HG03196 (cell line): ENCODE data around the gene TRIM24.

ENCODE experiments used
- ATAC-seq: cut with Tn5 transposase; IDR thresholded peaks from one replicate; pipeline ENCODE4 v1.9.1; 2021; ENCODE audit not compliant: unreplicated experiment

Gene TRIM24

DNA sequence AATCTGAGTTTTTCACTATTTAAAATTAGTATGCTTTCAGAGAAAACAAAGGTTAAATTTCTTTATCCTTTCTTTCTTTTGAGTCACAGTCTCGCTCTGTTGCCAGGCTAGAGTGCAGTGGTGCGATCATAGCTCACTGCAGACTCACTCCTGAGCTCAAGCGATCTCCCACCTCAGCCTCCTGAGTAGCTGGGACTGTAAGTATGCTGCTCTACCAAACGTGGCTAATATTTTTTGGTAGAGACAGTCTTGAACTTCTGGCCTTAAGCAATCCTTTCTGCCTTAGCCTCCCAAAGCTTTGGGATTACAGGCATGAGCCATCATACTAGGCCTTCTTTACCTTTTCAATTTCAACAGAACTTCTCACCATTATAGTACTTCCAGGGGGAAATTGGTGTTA, 113.7 kb downstream of the TRIM24 start:
- ATAC-seq = no peak

DNA sequence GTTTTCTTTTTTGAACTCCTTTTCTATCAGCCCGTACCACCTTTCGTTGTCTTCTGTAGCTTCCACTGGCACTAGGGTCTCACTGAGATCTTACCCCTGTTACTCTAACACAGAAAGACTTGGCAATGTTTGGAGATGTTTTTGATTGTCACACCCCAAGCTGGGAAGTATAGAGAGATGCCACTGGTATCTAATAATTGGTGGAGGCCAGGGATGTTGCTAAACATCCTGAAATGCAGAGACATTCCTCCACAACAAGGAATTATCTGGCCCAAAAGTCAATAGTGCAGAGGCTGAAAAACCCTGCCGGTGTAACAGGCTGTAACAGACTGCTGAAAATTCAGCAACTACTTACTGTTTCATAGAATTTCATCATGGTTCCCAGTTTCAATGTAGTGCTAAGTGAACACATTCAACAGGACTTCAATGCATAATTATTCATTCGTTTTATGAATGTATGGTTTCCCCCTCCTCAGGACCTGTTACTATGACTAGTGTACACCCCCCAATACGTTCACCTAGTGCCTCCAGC, 115.9 kb downstream of the TRIM24 start:
- ATAC-seq = no peak

DNA sequence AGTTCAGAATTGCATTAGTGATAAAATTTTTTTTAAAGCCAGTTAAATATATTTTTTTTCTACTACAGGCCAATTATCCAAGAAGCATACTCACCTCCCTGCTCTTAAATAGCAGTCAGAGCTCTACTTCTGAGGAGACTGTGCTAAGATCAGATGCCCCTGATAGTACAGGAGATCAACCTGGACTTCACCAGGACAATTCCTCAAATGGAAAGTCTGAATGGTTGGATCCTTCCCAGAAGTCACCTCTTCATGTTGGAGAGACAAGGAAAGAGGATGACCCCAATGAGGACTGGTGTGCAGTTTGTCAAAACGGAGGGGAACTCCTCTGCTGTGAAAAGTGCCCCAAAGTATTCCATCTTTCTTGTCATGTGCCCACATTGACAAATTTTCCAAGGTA, 119.1 kb downstream of the TRIM24 start:
- no peak for ATAC-seq

DNA sequence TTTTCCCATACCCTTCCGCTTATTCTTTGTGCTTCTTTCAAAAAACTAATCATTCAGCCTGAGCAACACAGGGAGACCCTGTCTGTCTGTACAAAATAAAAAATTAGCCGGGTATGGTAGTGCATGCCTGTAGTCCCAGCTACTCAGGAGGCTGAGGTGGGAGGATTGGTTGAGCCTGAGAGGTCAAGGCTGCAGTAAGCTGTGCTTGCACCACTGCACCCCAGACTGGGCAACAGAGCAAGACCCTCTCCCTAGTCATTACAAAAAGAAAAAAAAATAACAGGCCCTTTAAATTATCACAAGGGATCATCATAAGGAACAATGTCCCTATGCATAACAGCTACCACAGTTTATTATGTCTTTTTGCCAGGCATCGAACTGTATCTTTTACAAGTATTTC, 119.6 kb downstream of the TRIM24 start:
- no peak for ATAC-seq

DNA sequence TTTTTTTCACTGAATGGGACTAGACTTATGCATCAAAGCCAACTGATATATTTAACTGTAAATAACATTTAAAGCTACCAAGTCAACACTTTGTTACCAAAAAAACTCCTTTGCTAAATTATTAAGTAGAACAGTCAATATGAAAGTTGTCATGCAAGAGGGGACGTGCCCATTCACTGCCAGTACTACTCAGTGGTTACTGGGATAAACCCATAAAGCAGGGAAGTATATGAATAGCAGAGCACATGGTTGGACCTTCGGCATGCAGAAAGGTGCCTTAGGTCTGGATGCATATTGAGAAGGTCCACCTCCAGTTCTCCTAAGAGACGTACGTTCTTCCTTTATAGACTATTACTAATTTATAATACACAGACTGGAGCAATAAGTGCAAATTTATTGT, 121.0 kb downstream of the TRIM24 start:
- no peak for ATAC-seq

DNA sequence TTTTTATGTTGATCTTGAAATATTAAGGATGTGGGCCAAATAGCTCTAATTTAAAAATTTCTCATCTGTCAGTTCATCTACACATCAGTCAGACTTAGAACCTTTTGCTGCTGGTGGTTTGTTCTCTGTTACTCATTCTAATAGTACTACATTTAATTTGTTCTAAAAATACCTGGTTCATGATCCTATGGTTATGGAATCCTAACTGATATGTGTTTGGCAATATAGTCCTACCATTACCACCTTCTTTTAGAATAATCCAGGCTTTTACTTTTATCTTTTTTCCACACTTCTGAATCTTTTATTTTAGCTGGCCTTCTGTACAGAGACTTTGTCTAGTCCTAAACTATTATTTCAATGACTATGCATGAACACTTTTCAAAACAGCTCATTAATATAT, 124.2 kb downstream of the TRIM24 start:
- ATAC-seq = no peak

DNA sequence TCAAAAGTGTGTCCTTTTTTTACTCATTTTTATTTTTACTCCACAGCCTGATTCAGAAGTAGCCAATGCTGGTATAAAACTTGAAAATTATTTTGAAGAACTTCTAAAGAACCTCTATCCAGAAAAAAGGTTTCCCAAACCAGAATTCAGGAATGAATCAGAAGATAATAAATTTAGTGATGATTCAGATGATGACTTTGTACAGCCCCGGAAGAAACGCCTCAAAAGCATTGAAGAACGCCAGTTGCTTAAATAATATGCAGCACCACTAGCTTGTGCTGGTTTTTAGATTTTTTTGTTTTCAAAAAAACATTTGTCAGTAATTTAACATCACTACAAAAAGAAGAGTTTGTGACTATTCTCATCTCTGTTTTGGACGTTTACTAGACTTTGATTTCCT, 124.6 kb downstream of the TRIM24 start:
- ATAC-seq = no peak

DNA sequence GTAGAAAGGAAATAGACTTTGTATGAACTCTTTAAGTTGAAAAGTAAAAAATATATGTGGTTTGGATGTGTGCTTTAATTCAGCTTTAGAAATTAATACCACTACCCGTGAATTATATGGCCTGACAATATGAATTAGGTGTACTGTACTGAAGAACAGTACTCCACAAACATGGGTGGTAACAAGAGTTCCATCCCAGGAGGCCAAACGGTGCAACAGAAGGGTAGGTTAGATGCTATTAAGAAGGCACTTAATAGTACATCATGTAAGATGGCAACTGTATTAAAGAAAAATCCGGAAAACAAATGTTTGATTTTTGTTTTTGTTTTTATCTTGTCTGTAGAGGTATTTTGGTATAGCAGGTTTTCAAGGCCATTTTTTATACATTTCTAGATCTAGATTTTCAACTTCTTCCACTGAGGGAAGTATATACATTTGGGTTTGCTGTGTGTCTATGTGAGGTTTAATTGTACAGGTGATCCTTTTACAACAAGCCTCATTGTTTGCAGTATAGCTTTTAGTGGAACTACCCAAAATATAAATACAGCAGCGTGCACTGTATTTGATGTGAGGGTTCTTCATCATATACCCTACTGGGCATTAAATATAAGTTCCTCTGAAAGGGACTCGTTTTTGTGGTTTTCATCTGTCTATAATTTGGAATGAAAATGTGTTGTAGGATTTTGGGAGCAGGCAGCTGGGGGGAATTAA, 125.4 kb downstream of the TRIM24 start:
- no peak for ATAC-seq

DNA sequence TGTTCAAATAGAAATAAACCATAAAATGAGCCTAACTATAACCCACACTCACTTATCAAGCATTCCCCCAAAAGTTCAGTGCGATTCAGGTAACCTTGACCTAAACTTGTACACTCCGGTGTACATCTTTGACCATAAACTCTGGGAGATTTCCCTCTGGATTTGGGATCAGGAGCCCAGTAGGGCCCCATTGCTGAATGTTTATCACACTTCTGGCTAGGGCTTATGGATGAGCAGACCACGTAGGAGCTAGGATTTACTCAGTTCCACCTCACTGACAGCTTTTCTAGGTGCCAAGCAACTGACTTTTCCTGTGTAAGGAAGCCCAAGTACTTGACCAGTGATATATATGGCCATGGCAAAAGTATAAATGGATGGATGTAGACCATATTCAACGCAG, 127.4 kb downstream of the TRIM24 start:
- no peak for ATAC-seq

DNA sequence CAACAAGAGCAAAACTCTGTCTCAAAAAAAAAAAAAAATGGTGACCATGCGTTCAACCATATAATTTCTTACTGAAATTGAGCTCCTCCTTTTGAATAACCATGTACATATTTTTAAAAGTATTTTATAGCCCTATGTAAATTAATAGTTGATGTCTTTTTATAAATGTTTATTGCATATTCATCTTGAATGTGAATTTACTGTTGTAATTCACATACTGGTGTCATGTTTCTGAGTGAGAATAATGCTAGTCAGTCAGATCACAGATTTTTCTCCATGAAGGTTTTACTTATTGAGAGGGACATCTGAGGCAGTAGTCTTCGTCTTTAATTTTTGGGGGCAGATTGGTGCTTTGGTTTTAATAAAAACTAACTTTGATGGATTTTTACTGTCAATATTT, 128.9 kb downstream of the TRIM24 start:
- ATAC-seq = no peak

DNA sequence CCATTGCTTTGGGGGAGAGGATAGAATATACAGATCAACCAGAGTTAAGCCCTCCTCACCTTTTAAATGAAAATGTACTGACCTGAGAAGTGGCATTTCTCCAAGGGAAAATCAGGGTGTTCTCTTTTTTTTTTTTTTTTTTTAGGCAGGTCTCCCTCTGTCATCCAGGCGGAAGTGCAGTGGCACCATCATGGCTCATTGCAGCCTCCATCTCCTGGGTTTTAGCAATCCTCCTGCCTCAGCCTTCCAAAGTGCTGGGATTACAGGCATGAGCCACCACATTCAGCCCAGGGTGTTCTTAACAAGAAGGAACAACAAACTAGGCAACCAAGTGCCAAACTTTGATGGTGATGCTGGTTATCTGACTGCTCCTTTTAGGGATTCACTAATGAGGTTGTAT, 130.1 kb downstream of the TRIM24 start:
- no peak for ATAC-seq

DNA sequence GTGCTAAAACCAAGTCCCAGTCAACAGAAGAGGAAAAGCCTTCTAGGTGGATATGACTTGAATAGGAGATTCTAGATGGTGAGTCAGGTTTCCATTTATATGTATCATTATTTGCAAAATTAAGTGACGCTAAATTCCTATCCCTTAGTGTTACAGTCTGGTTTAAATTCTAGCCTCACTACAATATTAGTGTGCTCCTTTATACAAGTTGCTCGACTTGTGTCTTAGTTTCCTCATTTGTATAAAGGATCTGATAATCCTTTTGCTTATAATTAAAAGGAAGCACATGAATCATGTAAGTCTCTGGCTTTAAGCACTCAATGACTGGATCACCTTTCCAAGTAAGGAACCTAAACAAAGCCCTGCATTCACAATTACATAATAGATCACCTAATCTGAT, 135.4 kb downstream of the TRIM24 start:
- ATAC-seq = no peak

DNA sequence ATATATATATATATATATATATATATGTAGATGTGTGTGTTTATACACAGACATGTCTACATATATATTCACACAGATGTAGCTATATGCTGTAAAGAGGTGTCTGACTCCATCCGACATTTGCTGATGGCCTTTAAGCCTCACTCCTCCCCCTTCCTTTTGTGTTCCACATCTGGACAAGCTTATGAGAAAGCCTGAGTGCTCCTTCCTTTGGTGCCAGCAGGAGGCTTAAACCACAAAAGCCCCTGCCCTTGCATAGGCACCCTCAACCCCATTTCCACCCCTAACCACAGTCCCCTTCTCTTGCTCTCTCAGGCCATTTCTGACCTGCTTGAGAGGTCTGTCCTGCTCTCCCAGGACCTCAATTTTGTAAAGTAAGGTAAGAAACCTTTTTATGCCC, 142.4 kb downstream of the TRIM24 start:
- ATAC-seq = no peak

DNA sequence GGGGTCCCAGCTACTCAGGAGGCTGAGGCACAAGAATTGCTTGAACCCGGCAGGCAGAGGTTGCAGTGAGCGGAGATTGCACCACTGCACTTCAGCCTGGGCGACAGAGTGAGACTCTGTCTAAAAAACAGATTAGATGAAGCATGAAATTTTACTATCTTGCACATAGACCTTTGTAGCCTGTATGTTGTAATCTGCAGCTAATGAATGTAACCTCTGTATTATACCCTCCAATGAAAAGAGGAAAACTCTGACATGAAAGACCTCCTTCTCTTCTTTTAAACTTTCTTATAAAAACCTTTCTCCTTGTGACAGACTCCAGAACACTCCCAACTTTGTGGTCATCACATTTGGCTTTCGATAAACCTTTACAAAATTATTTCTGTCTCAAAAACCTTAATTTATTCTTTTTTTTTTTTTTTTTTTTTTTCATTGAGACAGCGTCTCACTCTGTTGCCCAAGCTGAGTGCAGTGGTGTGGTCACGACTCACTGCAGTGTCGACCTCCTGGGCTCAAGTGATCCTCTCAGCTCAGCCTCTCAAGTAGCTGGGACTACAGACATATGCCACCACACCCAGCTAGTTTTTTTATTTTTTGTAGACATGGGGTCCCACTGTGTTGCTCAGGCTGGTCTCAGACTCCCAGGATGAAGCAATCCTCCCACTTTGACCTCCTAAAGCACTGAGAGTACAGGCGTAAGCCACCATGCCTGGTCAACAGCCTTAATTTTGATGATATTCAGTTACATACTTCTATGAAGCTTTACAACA, 143.7 kb downstream of the TRIM24 start:
- ATAC-seq = no peak

DNA sequence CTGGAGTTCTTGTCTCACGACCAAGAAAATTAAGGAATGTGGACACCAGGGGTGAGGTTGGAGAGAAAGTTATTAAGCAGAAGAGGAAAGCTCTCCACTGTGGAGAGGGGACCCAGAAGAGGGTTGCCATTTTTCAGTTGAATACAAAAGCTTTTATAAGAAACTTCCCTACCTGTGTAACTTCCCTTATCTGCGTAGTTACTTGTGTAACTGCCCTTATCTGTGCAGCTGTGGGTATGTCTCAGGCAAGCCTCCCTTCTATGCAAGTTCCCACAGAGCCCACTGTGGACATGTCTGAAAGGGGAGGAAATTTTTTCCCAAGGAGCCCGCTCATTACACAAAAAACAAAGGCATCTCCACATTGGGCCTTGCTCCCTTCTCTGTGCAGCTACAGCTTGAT, 146.2 kb downstream of the TRIM24 start:
- ATAC-seq = no peak

DNA sequence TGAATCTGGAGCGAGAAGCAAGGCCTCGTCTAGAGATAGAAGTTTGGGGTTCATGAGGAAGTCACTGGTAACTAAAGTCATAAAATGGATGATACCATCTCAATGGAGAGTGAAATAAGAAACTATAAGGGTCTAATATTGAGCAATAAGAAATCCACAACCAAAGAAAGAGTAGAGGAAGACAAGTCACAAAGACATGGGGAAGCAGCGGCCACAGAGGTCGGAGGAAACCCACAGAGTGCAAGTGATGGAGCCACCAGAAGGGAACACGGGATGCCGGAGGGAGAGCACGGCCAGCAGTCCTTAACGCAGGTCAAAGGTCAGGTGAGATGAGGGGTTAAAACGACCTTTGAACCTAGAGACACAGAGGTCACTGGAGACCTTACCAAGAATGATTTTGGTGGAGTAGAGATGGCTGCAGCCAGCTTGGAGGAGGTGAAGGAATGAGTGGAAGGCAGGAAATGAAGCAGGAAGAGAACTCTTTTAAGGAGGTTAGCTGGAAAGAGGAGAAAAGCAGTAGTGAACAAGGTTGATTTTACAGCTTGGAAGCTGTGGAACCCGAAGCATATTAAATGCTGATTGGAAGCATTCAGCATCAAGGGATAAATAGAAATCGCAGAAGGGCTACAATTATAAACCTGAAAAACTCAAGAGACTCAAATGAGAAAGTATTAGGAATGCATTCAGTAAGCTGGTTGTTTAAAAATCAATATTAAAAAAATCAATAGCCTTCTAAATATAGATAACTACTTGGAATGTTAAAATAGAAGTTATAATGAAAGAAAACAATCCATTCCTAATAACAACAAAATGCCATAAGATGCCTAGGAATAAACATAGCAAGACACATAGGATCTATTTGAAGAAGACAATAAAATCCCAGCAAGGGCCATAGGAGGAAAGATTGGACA, 147.4 kb downstream of the TRIM24 start:
- ATAC-seq = no peak

DNA sequence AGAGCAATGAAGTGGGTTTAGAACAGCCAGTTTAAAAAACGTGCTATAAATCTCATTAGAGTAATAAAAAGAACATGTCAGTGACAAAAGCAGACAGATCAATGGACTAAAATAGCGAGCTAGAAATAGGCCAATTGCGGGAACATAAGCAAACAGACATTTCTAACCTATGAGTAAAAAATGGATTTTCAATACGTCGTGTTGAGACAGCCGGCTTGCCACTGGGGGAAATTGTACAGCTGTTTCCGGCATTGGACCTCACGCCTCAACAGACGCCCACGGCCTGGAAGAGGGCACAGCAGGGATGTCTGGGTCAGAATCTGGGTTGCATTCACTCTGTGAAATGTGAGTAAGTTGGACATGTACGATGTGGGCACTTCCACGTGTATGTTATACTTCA, 148.2 kb downstream of the TRIM24 start:
- ATAC-seq = no peak

DNA sequence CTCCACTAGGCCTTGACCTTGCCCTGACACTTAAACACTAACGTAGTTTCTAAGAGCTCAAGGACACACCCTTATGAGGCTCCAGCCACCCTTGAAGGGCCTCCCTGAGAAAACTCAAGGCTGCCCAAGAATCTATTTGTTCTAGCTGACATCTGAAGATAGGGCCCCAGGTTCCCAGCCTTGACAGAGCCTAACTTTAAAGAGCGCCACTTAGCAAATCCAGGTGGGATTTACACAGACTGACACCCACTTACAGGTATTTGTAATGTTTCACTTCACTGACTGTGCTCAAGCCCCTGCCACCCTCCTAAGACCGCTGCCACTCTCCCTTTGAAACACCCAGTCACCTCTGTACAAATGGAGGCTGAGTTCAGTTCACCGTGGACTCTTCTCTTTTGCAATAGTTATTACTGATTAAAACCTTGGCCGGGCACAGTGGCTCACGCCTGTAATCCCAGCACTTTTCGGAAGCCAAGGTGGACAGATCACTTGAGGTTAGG, 150.7 kb downstream of the TRIM24 start:
- ATAC-seq = no peak

DNA sequence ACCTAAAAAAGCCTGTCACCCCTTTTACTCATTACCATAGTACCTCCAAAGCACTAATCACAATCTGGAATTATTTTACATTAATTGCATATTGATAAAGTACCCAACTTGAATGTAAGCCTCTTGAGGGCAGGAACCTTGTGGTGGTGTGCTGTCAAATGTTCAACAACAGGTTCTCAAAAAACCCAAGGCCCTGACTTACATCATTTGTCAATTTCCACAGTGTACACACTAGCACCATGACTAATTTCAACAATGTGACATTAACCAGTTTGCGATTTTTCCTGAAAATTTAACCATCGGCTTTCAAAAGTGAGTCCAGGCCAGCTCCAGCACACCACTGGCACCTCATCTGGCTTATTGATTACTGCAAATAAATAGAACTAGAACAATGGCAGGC, 153.6 kb downstream of the TRIM24 start:
- no peak for ATAC-seq

DNA sequence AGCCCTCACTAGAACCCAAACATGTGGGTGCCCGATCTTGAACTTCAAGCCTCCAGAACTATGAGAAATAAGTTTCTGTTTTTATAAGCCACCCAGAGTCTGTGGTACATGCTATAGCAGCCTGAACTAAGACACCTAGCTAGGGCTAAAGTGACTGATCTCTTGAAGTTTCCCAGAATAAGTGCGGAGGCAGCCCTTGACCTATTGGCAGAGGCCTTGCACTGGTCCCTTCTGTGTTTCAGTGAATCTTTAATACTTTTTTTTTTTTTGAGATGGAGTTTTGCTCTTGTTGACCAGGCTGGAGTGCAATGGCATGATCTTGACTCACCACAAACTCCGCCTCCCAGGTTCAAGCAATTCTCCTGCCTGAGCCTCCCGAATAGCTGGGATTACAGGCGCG, 156.0 kb downstream of the TRIM24 start:
- ATAC-seq = no peak

DNA sequence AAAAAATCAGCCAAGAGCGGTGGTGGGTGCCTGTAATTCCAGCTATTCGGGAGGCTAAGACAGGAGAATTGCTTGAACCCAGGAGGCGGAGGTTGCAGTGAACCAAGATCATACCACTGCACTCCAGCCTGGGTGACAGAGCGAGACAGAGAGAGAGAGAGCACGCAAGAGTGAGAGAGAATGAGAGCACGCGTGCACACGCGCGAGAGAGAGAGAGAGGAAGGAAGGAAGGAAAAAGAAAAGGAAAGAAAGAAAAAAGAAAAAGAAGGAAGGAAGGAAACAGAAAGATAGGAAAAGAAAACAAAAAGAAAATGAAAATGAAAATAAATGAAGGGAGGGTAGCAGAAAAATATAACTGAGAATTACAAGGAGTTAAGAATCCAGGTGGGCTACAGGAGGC, 158.4 kb downstream of the TRIM24 start:
- no peak for ATAC-seq
